Panc1 (cell line): ENCODE data around the gene DCST2. TPM values are rescaled to one million over a fixed set of nuclear protein-coding genes. Genes with fewer than 3 reads are reported as not detected.

Experiments
- ATAC-seq: fragments of 200-7000 bp; cut with Tn5 transposase; 2 replicates; pipeline ENCODE4 v1.9.1; 2020; ENCODE audit warnings: mild to moderate bottlenecking, moderate library complexity
- BruUV-seq: library from RNA; stranded (reverse); fragments of 400-500 nt; replicated peaks from 2 replicates; lab custom pipeline; 2021; lab: Mats Ljungman, UMichigan
- CTCF ChIA-PET: fragments of 300-600 bp; sonication (Branson Sonifier 250); formaldehyde crosslinking; loops from one replicate; lab custom pipeline; 2022; ENCODE audit warnings: antibody characterized with exemption; lab: Charles Lee
- POLR2A ChIA-PET: fragments of 300-600 bp; sonication (Branson Sonifier 250); formaldehyde crosslinking; loops from one replicate; lab custom pipeline; 2022; ENCODE audit warnings: antibody characterized with exemption; lab: Charles Lee
- DNase-seq: peaks from one replicate; pipeline ENCODE4 v3.0.0-alpha.2; 2010; ENCODE audit warnings: low read depth, low spot score
- H3K27ac ChIP-seq: 2 replicates; pipeline ENCODE4 v1.5.1; 2011; ENCODE audit warnings: mild to moderate bottlenecking, low read length, inconsistent platforms
- H3K27me3 ChIP-seq: fragments of 200-500 bp; sonication (Bioruptor generic); 2 replicates; pipeline ENCODE4 v1.6.0; 2014; ENCODE audit warnings: low read length, inconsistent platforms; ENCODE audit not compliant: control insufficient read depth, insufficient read depth
- H3K36me3 ChIP-seq: fragments of 200-500 bp; sonication (Bioruptor generic); 2 replicates; pipeline ENCODE4 v1.5.1; 2014; ENCODE audit warnings: inconsistent platforms, mild to moderate bottlenecking, low read length, moderate library complexity; ENCODE audit not compliant: control insufficient read depth, insufficient read depth
- H3K4me1 ChIP-seq: 2 replicates; pipeline ENCODE4 v1.5.1; 2011; ENCODE audit warnings: inconsistent platforms, mild to moderate bottlenecking, low read length, moderate library complexity; ENCODE audit not compliant: control insufficient read depth, insufficient read depth
- H3K4me3 ChIP-seq, 2 experiments: 2 replicates each; pipeline ENCODE4 v1.5.1; 2011 to 2012; ENCODE audit warnings: low read depth in 2 of 2, low read length in 2 of 2, mild to moderate bottlenecking in 2 of 2, inconsistent platforms in 1 of 2, moderate library complexity in 1 of 2
- H3K9me3 ChIP-seq: fragments of 200-500 bp; sonication (Bioruptor generic); 2 replicates; pipeline ENCODE4 v1.5.1; 2014; ENCODE audit warnings: low read depth, mild to moderate bottlenecking, inconsistent platforms, low read length, moderate library complexity; ENCODE audit not compliant: control insufficient read depth, insufficient read depth
- POLR2AphosphoS5 ChIP-seq: IDR thresholded peaks from 2 replicates; pipeline ENCODE4 v1.6.1; 2012; ENCODE audit warnings: mild to moderate bottlenecking, low read depth, low read length, moderate library complexity
- SIN3A ChIP-seq: IDR thresholded peaks from 2 replicates; pipeline ENCODE4 v1.6.1; 2012; ENCODE audit warnings: low read depth, mild to moderate bottlenecking, low read length, moderate library complexity, borderline replicate concordance; ENCODE audit not compliant: insufficient read depth
- TCF7L2 ChIP-seq: IDR thresholded peaks from 2 replicates; pipeline ENCODE4 v1.6.1; 2011; ENCODE audit warnings: mild to moderate bottlenecking, low read depth, low read length, inconsistent platforms
- in situ Hi-C: cut with HindIII; loops from 2 replicates; pipeline ENCODE4 v1.10.0; 2016; ENCODE audit warnings: low sequenced_read_pairs, low pct_unique_long_range_greater_than_20kb
- intact Hi-C: fragments of 100-400 bp; cut with micrococcal nuclease; formaldehyde crosslinking; loops from one replicate; pipeline ENCODE4 v1.10.0; 2022; ENCODE audit not compliant: unreplicated experiment
- total RNA-seq: library from RNA; stranded (reverse); gene quantifications from one replicate; pipeline ENCODE4 v1.2.1, GENCODE V29; 2021; ENCODE audit not compliant: unreplicated experiment
- TF ChIP-seq, protein P1 (sequence below), 2 experiments: IDR thresholded peaks; 2 replicates each; pipeline ENCODE4 v1.6.1; 2011 to 2012; ENCODE audit warnings: low read depth in 2 of 2, control low read depth in 1 of 2, low read length in 1 of 2, mild to moderate bottlenecking in 1 of 2, moderate library complexity in 1 of 2; ENCODE audit not compliant: insufficient read depth in 1 of 2
- TF ChIP-seq, protein P2 (sequence below): fragments of 450-650 bp; IDR thresholded peaks from 2 replicates; pipeline ENCODE4 v1.5.1; 2017; ENCODE audit warnings: mild to moderate bottlenecking

DCST2 gene
- total RNA-seq, 1 experiment from 2014 or later, result 0.13 TPM

DNA sequence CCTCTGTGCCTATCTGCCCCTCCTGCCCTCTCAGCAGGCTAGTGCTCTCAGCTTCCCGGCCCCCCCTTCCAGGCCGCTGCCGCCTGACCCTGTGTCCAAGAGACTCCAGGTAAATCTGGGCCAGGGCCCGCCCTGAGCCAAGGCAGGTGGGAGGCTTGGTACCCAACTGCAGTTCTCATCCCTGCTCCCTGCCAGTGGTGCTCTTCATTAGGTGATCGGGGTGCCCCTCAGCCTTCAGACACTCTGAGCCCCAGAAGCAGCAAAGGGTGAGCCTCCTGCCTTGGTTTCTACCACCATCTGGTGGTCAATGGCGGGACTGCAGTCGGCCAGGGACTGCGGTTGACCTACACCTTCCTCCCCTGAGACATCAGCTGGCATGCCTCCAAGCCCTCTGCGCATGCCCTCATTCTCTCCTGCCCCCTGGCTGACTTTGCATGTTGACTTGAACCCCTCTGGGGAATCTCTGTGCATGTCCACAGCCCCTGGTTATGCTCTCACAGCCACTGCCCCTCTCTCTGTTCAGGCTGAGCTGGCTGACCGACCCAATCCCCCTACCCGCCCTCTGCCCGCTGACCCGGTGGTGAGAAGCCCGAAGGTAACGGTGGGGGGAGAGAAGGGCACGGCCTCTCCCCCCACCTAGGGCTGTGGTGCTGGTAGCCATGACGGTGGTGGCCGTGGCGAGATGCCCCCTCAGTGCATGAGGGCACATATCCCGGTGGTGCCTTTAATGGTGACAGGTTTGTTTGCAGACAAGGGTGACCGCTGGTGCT, 28.0 kb upstream of the DCST2 start:
- Histone ChIP-seq H3K9me3 (no peaks in the 10 kb centered on the region), H3K27me3 (no peaks in the 10 kb centered on the region), H3K36me3 (no peaks in the 10 kb centered on the region; the same call in 1 of the 2 replicates), H3K4me3 (peak overlapping the region in 1 of 2 experiments; percentile 23; a peak in 2 of 4 replicates), H3K4me1 (peaks cover 19% of the 10 kb centered on the region), H3K27ac (no peak overlapping the region)
- DNase-seq (peak; percentile 84), ATAC-seq (peak; percentile 61)
- in situ Hi-C loops (no loop called here), intact Hi-C loops (loop anchor here (2.0 kb wide), 1 partner anchor 105 kb away; the partner anchor contains the start of gene PBXIP1)
- no TSS peak for BruUV-seq
- CTCF ChIA-PET, result interaction anchor here (0.5 to 3.0 kb wide), 10 partner anchors 9 to 1136 kb away, joined by 3 to 16 read pairs (median 5); partner anchors contain the start of gene ADAM15
- POLR2A ChIA-PET, result interaction anchor here (0.5 kb wide), 1 partner anchor 95 kb away, joined by 5 read pairs; no protein-coding TSS in a partner anchor
- TF ChIP-seq, protein P1, sequence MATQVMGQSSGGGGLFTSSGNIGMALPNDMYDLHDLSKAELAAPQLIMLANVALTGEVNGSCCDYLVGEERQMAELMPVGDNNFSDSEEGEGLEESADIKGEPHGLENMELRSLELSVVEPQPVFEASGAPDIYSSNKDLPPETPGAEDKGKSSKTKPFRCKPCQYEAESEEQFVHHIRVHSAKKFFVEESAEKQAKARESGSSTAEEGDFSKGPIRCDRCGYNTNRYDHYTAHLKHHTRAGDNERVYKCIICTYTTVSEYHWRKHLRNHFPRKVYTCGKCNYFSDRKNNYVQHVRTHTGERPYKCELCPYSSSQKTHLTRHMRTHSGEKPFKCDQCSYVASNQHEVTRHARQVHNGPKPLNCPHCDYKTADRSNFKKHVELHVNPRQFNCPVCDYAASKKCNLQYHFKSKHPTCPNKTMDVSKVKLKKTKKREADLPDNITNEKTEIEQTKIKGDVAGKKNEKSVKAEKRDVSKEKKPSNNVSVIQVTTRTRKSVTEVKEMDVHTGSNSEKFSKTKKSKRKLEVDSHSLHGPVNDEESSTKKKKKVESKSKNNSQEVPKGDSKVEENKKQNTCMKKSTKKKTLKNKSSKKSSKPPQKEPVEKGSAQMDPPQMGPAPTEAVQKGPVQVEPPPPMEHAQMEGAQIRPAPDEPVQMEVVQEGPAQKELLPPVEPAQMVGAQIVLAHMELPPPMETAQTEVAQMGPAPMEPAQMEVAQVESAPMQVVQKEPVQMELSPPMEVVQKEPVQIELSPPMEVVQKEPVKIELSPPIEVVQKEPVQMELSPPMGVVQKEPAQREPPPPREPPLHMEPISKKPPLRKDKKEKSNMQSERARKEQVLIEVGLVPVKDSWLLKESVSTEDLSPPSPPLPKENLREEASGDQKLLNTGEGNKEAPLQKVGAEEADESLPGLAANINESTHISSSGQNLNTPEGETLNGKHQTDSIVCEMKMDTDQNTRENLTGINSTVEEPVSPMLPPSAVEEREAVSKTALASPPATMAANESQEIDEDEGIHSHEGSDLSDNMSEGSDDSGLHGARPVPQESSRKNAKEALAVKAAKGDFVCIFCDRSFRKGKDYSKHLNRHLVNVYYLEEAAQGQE (IDR thresholded peaks at IDR 0.05; ENCODE audit: insufficient read depth in 1 of 2, low read depth in 2 of 2, low read length in 1 of 2), result no peak
- TF ChIP-seq, protein P2, sequence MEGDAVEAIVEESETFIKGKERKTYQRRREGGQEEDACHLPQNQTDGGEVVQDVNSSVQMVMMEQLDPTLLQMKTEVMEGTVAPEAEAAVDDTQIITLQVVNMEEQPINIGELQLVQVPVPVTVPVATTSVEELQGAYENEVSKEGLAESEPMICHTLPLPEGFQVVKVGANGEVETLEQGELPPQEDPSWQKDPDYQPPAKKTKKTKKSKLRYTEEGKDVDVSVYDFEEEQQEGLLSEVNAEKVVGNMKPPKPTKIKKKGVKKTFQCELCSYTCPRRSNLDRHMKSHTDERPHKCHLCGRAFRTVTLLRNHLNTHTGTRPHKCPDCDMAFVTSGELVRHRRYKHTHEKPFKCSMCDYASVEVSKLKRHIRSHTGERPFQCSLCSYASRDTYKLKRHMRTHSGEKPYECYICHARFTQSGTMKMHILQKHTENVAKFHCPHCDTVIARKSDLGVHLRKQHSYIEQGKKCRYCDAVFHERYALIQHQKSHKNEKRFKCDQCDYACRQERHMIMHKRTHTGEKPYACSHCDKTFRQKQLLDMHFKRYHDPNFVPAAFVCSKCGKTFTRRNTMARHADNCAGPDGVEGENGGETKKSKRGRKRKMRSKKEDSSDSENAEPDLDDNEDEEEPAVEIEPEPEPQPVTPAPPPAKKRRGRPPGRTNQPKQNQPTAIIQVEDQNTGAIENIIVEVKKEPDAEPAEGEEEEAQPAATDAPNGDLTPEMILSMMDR, result peak; percentile 98
- 0 out of 2 replicates have a peak, but pooled peaks have one; percentile 47 for TF ChIP-seq SIN3A
- 0 out of 2 replicates have a peak, but pooled peaks have one; percentile 25 for TF ChIP-seq POLR2AphosphoS5

DNA sequence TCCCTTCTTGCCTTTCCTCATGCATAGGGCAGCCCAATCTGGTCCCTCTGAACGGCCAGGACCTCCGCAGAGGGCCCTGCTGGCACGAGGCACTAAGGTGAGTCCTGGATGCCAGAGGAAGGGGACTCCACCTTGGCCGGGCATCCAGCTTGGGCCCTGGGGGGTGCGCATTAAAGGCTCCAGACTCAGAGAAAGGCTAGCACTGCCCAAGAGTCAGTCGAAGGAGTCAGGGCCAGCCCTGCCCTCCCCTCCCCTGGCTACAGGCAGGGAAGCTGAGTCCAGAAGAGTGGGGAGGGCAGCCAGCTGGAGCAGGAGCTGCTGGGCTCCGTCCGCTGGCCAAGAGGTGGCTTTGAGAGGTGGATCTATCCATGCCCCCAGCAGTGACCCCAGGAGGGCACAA, 27.2 kb upstream of the DCST2 start:
- no TSS peak for BruUV-seq
- ChIA-PET POLR2A (no interaction called here), CTCF (interaction anchor here (0.6 to 3.0 kb wide), 4 partner anchors 10 to 24 kb away, joined by 4 to 16 read pairs (median 8); partner anchors contain the start of gene ADAM15)
- in situ Hi-C loops (no loop called here), intact Hi-C loops (loop anchor here (2.0 kb wide), 1 partner anchor 104 kb away; the partner anchor contains the start of gene PBXIP1)
- Histone ChIP-seq H3K9me3 (no peaks in the 10 kb centered on the region), H3K27ac (no peak overlapping the region), H3K4me3 (no peak overlapping the region), H3K36me3 (no peaks in the 10 kb centered on the region; the same call in 1 of the 2 replicates), H3K4me1 (peaks cover 19% of the 10 kb centered on the region), H3K27me3 (no peaks in the 10 kb centered on the region)
- no peak for ATAC-seq
- TF ChIP-seq, protein P2, result no peak
- TF ChIP-seq TCF7L2 (no peak), SIN3A (no peak), POLR2AphosphoS5 (no peak)
- TF ChIP-seq, protein P1 (IDR thresholded peaks at IDR 0.05; ENCODE audit: insufficient read depth in 1 of 2, low read depth in 2 of 2, low read length in 1 of 2), result no peak
- no peak for DNase-seq
